Measurements from ENCODE around the gene HSD11B1.
A peak's percentile ranks its signal among the peaks of the same experiment; 100 is the strongest.

GRCh38 chr1:209747580-209748262 lies 43.1 kb downstream of the HSD11B1 start:
- TF ChIP-seq CTCF (IDR thresholded peaks at IDR 0.05; ENCODE audit: insufficient read depth, low read length, poor library complexity, severe bottlenecking) (peak; percentile 98), EZH2phosphoT487 (conservative IDR thresholded peaks at IDR 0.05; ENCODE audit: low read length) (no peak)

All from SU-DHL-6 (cell line).